HG03139 (cell line): ENCODE data around the gene ELOVL5.
"Not testable (repeated sequence)": the region's sequence is repeated elsewhere in the genome, so short reads cannot be mapped to it uniquely, and the experiment has no call there.

Experiments
- ATAC-seq: cut with Tn5 transposase; IDR thresholded peaks from one replicate; pipeline ENCODE4 v1.9.1; 2021; ENCODE audit not compliant: unreplicated experiment

Gene ELOVL5

GRCh38 chr6:53348371-53349208 lies at the start of gene ELOVL5:
TSS of gene ELOVL5 (minus strand) at chr6:53348950. CDS start at chr6:53295699, 53,251 bp downstream.
- peak; percentile 74 for ATAC-seq

DNA sequence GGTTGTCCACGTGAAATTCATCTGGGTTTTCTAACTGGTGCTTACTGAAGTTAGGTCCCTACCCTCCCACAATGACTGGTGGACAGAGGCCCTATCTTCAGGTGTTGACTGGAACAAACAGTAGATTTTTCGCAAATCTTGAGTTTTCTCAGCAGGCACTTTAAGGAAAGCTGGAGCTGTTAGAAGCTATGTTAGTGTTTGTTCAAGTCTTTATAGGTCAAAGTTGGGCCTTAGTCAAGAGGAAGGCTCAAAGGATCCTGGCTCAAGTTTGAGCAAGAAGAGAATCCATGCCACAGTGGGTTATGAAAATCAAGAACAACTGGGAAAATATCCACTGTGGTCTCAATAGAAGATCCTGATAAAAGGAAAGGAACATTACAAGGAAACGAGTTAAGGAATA lies 48.5 kb upstream of the ELOVL5 start:
- ATAC-seq = no peak

DNA sequence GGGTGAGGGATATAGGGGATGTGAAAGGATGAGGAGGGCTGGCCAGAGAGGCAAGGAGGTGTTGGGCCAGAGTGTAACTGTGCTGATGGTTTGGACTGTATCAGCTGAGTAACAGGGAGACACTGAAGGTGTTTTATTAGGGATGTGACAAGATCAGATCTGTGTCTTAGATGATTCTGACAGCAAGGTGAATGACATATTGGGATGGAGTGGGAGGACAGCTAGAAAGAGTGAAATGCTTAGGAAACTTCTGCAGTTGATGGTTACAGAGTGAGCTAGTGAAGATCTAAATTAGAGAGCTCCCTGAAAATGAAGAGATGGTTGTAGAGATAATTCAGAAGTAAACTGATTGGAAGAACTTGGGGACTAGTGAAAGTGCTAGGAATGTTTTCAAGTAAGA lies 47.2 kb upstream of the ELOVL5 start:
- ATAC-seq = no peak

DNA sequence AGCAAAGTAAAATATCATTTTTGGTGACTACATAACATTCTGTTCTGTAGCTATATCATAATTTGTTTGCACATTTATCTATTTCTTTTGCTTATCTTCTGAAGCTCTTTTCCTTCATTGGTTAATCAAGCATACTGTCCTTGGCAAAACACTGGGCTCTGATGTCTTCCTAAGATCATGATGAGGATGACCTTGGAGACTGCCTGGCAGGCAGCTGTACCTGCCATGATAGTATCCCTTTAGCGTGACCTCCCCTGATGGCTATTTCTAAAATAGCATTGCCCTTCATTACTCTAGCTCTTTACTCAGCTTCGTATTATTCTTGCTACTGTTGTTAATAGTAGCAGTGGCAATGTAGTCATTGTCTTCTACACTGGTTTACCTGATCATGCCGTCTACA lies 46.0 kb upstream of the ELOVL5 start:
- ATAC-seq = no peak

DNA sequence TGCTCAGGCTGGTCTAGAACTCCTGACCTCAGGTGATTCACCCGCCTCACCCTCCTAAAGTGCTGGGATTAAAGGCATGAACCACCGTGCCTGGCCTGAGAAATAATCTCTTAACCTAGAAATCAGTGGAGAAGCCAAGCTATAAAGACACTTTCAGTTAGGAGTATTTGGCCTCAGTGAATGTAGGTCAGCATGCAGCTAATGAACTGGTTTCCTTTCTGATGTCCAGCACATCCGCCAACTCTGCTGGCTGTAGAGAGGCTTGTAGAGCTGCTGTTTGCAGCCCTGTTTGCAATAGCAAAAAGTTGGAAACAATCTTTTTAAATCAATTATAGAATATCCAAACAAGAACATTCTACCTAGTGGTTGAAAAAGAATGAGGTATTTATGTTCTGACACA lies 42.4 kb upstream of the ELOVL5 start:
- ATAC-seq = no peak

DNA sequence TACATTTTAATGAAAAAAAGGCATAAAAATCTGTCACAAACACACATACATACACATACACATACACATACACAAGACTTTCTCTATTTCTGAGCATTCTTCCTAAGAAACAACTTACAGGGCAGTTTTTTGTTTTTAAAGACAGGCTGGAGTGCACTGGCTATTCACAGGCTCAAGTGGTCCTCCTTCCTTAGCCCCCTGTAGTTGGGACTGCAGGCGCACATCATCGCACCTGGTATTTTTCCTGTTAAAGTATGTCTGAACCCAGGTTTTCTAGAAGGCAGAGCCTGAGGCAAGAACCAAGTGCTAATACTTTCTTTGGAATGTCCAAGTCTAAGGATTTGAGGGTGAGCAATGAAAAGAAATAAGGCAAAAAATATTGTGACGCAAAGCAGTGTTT lies 41.3 kb upstream of the ELOVL5 start:
- ATAC-seq = no peak

DNA sequence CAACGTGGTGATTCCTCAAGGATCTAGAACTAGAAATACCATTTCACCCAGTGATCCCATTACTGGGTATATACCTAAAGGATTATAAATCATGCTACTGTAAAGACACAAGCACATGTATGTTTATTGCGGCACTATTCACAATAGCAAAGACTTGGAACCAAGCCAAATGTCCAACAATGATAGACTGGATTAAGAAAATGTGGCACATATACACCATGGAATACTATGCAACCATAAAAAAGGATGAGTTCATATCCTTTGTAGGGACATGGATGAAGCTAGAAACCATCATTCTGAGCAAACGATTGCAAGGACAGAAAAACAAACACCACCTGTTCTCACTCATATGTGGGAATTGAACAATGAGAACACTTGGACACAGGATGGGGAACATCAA lies 39.9 kb upstream of the ELOVL5 start:
- not testable (repeated sequence) for ATAC-seq

- no peak for ATAC-seq
Observed at GRCh38 chr6:53382421-53382820, 33.7 kb upstream of the ELOVL5 start.

- no peak for ATAC-seq
Observed at GRCh38 chr6:53378208-53378607, 29.5 kb upstream of the ELOVL5 start.

GRCh38 chr6:53377793-53378192 lies 29.0 kb upstream of the ELOVL5 start:
- ATAC-seq = no peak

- no peak for ATAC-seq
Observed at GRCh38 chr6:53377289-53377688, 28.5 kb upstream of the ELOVL5 start.

GRCh38 chr6:53376661-53377226 lies 28.0 kb upstream of the ELOVL5 start:
- ATAC-seq = no peak

DNA sequence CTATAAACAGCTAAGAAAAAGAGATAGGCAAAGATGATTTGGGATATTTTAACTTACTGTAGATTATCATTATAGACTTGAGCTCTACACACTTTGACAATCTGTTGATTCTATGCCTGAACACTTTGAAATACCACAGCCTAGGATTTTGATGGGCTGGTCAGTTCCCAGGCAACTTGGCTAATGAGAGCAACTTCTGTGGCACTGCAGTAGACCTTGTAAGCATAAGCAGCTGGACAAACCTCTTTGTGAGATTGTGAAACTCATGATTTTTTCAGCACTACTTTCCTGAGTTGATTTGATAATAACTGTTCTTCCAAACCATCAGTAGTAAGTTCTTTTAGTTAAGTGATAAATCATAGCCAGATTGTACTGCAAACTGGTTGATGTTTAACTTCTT lies 27.1 kb upstream of the ELOVL5 start:
- no peak for ATAC-seq

DNA sequence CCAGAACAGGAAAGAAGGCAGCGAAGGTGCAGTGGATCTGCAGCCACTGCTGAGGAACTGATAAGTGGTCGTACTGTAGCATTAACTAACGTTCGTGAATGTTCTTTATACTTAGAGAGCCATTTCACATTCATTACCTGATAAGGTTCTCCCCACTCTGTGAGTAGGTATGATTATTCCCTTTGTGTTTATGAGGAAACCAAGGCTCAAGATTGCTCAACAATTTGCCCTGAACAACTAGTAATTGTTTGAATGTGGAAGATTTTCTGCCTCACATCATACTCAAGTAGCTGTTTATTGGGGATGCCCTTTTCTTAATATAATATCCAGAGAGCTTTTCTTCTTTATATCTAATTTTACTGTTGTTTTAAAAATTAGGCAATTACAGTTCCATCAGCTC lies 24.9 kb upstream of the ELOVL5 start:
- ATAC-seq = no peak

DNA sequence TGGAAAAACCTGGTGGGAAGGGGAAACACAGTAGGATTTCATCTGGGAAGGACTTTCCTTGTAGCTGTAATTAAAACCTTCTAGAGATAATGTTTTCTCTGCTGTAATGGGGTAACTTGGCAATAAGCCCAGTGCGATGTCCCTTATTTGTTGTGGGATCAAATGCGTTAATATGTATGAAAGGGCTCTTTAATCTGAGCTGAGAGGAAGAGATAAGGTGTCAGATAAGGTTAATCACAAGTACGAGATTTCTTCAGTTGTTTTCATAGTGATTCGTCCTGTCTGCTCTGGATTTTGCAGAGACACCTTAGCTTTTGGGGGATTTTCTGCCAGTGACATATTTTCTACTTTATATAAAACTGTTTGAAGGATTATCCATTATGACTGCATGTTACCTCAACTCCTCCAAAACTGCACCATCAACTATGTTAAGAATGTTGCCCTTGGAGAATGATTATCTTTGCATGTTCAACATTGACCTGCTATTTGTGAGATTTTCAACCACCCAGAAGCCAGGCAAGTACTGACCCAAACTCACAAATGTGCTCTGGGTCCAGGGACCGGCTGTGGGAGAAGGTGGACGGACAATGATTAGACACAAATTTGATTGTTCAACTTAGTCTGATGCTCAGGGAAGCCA lies 21.2 kb upstream of the ELOVL5 start:
- no peak for ATAC-seq

GRCh38 chr6:53369051-53369450 lies 20.3 kb upstream of the ELOVL5 start:
- ATAC-seq = no peak

GRCh38 chr6:53366128-53366641 lies 17.4 kb upstream of the ELOVL5 start:
- no peak for ATAC-seq

GRCh38 chr6:53363341-53364079 lies 14.8 kb upstream of the ELOVL5 start:
- no peak for ATAC-seq

GRCh38 chr6:53361549-53362031 lies 12.8 kb upstream of the ELOVL5 start:
- no peak for ATAC-seq

- ATAC-seq = no peak
Observed at GRCh38 chr6:53360093-53360912, 11.6 kb upstream of the ELOVL5 start.

DNA sequence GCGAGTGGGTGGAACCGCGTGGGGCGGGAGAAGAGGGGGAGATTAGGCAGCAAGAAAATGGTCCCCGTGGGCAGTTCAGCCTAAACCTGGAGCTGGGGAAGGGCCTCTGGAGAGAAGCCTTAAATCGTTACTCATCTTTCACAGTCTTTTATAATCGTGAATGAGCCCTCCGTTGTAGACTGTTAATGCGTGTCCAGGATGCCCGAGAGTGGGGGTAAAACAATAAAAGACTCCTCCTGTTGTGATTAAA lies 11.0 kb upstream of the ELOVL5 start:
- ATAC-seq = no peak
